ENCODE measurements around the gene ARL11.

Gene ARL11

GRCh38 chr13:49615836-49616675, 12.3 kb upstream of the ARL11 start:
- no peak for DNase-seq

- DNase-seq: no peak
Observed at GRCh38 chr13:49616676-49617065, 11.6 kb upstream of the ARL11 start.

GRCh38 chr13:49620170-49620621, 8.1 kb upstream of the ARL11 start:
- no peak for DNase-seq

GRCh38 chr13:49622174-49622946, 5.9 kb upstream of the ARL11 start:
- DNase-seq: no peak

GRCh38 chr13:49624229-49624628, 4.1 kb upstream of the ARL11 start:
- no peak for DNase-seq

GRCh38 chr13:49625392-49626079, 2.8 kb upstream of the ARL11 start:
- no peak for DNase-seq

- no peak for DNase-seq
Observed at GRCh38 chr13:49629196-49629938, 1.1 kb downstream of the ARL11 start.

GRCh38 chr13:49629947-49630346, 1.6 kb downstream of the ARL11 start:
- no peak for DNase-seq

GRCh38 chr13:49630580-49630979, 2.3 kb downstream of the ARL11 start:
- DNase-seq: no peak

GRCh38 chr13:49632156-49632555, 3.8 kb downstream of the ARL11 start:
- DNase-seq: no peak

- DNase-seq: no peak
Observed at GRCh38 chr13:49633710-49634109, 5.4 kb downstream of the ARL11 start.

- peak; percentile 36 for DNase-seq
Observed at GRCh38 chr13:49635599-49636433, 7.5 kb downstream of the ARL11 start.

- no peak for DNase-seq
Observed at GRCh38 chr13:49636705-49637104, 8.4 kb downstream of the ARL11 start.

GRCh38 chr13:49638030-49638743, 9.9 kb downstream of the ARL11 start:
- DNase-seq: no peak

GRCh38 chr13:49638744-49639072, 10.4 kb downstream of the ARL11 start:
- DNase-seq: no peak

- no peak for DNase-seq
Observed at GRCh38 chr13:49641801-49642291, 13.5 kb downstream of the ARL11 start.

- DNase-seq: no peak
Observed at GRCh38 chr13:49643035-49643646, 14.8 kb downstream of the ARL11 start.

- peak; percentile 18 for DNase-seq
Observed at GRCh38 chr13:49645451-49645850, 17.1 kb downstream of the ARL11 start.

- no peak for DNase-seq
Observed at GRCh38 chr13:49646688-49647087, 18.4 kb downstream of the ARL11 start.

- DNase-seq: no peak
Observed at GRCh38 chr13:49649244-49649962, 21.1 kb downstream of the ARL11 start.
